Stimulated activated CD4-positive, alpha-beta T cell treated with anti-CD3 and anti-CD28 coated beads, Interleukin-2, amount 100 ng/mL, for 24 hours (primary cell): ENCODE data around the gene DMP1.
"Not testable (repeated sequence)": the region's sequence is repeated elsewhere in the genome, so short reads cannot be mapped to it uniquely, and the experiment has no call there.

ENCODE experiments used
- DNase-seq, 2 donors: peaks; one replicate each; pipeline ENCODE4 v3.0.0-alpha.2; 2020

DMP1 gene

DNA sequence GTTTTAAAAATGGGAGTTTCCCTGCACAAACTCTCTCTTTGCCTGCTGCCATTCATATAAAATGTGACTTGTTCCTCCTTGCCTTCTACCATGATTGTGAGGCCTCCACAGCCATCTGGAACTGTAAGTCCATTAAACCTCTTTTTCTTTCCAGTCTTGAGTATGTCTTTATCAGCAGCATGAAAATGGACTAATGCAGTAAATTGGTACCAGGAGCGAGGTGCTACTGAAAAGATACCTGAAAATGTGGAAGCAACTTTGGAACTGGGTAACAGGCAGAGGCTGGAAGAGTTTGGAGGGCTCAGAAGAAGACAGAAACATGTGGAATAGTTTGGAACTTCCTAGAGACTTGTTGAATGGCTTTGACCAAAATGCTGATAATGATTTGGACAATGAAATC is 40.9 kb downstream of the DMP1 start:
- DNase-seq, result not testable (repeated sequence)

DNA sequence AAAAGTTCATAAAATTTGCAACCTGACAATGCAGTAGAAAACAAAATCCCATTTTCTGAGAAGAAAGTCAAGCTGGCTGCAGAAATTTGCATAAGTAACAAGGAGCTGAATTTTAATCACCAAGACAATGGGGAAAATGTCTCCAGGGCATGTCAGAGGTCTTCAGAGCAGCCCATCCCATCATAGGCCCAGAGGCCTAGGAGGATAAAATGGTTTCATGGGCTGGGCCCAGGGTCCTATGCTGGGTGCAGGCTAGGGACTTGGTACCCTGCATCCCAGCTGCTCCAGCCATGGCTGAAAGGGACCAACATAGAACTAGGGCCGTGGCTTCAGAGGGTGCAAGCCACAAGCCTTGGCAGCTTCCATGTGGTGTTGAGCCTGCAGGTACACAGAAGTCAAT is 42.0 kb downstream of the DMP1 start:
- not testable (repeated sequence) for DNase-seq

DNA sequence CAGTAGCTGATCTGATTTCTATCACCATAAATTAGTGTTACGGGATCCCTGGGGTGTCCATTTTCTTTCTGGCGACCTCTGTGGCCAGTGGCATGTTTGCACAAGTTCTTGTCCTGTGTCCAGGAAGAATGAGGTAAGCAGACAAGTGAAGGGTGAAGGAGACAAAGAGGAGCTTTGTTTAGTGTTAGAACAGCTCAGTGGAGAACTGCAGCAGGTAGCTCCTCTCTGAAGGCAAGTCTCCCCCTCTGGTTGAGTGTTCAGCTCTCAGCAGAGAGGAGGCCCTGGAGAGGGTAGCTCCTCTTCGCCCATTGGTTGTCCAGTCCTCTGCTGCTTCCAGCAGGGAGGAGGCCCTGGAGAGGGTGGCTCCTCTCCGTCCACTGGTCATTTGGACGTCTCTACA is 47.2 kb downstream of the DMP1 start:
- DNase-seq, result no peak

DNA sequence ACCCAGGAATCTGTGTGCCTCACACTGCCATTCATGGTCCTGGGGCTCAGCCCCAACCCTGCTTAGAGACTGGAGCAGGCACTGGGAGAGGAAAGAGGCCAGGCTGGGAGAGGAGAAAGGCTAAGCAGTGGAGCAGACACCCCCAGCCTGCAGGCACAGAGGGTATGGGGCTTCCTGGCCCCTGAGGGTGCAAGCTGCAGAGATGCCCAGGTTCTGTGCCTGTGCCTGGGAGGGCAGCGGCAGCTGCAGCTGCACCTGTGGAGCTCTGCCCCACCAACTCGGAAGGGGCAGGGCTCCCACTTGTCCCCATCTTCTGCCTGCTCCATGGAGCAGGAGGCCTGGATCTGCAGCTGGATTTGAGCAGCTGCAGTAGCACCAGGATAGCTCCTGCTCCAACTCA is 47.9 kb downstream of the DMP1 start:
- no peak for DNase-seq

DNA sequence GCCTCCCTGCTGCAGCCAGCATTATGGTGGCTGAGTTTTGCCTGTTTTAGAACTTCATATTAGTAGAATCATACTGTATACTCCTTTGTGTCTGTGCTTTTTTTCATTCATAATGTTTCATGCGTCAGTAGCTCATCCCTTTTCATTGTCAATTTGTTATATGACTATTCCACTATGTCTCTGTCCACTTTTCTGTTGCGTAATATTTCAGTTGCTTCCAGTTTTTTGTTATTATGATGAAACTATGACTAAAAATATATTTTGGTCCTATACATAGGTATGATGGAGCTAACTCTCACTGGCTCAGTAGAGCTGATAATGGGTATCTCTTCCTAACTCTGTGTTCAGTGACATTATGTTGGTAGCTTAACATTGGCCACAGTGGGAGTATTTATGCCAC is 48.3 kb downstream of the DMP1 start:
- DNase-seq, result no peak

DNA sequence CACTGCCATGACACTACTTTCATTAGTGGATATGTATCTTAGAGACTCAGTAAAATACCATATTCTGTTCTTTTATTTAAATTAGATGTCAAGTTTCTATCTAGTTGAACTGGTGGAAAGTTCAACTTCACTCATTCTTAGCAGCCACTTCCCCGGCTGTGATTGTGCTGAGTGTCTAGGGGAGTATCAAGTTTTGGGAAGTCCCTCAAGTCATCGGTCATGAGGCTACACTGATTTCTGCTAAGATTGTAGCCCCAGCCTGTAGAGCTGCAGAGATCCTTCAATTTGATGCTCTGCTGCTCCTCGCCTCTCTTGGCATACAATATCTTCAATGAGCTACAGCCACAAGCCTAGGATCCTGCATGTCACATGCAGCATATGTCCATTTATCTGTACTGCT is 53.9 kb downstream of the DMP1 start:
- no peak for DNase-seq

DNA sequence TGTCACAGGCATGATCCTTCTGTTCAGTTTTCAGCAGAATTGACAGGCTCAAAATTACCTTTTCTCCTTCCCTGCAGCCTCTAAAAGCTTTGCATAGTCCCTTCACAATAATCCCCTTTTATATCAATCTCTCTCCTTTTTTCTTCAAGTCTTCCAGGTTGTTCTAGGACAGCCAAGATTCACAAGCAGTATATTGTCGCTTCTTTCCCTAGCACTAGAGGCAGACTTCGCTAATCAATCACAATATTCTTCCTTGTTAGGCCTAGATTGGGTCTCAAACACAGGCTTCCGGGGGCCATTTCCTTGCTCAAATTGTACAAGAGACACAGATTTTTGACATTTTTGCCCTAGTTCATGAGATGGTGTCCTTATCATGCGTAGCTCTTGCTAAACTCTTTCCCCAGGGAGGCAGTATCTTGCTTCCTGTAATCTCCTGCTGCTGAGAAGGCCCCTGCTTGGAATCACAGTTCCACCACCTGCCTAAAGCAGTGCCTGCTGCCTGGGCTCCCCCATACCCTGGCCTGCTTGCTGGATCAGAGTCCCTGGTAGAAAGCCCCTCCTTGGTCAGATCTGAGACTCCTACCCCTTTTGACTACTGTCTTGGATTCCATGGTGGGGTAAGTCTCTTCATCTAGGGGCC is 57.3 kb downstream of the DMP1 start:
- DNase-seq, result no peak
